ENCODE data around the gene SRRM5.

Gene SRRM5

DNA sequence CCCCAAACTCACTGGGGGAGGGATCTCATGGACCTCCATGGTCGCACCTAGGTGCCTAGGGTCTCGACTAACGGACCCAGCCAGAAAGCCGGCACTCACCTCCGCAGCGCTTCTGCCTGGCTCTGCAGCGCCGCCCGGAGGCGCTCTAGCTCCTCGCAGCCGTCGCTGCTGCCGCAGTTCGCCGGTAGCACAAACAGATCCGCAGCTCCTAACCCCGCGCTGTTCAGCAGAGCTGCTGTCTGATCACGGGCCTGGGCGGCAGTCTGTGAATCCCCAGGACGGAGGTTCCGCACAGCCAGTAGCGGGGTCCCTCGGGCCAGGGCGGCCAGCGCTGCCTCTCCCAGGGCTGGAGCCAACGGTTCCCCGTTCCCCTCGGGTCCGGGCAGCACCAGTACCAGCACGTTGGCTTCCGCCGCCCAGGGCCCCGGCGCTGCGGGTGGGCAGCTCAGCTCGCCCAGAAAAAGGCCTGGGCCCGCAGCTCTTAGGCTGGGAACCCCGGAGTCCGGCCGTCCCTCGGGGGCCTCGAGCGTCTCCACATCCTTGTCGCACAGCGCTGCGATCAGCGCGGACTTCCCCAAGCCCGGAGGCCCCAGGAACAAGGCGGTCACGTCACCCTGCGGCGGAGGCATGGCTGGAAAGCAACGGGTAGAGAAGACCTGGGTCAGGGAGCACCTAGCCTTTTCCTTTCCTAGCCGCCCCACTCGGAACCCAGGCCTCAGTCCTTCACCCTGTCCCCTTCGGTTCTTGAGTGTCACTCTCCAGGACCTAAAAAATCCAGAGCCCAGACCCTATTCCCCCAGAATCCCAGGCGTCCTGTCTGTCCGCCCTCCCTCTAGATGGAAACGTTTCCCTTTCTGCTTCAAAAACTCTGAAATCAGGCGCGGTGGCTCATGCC lies 16.9 kb upstream of the SRRM5 start:
- DNase-seq (ENCODE audit: low spot score) (no peak), ATAC-seq (ENCODE audit: low read depth) (peak; percentile 30; the same call in 2 of the 3 replicates)
- peak overlapping the region; percentile 56 for H3K27ac ChIP-seq (ENCODE audit: poor library complexity, severe bottlenecking)
- no peaks in the 10 kb centered on the region for H3K27me3 ChIP-seq (ENCODE audit: insufficient read depth, poor library complexity, severe bottlenecking)
- peak overlapping the region; percentile 59 for H3K4me3 ChIP-seq (ENCODE audit: severe bottlenecking)
- TF ChIP-seq, protein P1, sequence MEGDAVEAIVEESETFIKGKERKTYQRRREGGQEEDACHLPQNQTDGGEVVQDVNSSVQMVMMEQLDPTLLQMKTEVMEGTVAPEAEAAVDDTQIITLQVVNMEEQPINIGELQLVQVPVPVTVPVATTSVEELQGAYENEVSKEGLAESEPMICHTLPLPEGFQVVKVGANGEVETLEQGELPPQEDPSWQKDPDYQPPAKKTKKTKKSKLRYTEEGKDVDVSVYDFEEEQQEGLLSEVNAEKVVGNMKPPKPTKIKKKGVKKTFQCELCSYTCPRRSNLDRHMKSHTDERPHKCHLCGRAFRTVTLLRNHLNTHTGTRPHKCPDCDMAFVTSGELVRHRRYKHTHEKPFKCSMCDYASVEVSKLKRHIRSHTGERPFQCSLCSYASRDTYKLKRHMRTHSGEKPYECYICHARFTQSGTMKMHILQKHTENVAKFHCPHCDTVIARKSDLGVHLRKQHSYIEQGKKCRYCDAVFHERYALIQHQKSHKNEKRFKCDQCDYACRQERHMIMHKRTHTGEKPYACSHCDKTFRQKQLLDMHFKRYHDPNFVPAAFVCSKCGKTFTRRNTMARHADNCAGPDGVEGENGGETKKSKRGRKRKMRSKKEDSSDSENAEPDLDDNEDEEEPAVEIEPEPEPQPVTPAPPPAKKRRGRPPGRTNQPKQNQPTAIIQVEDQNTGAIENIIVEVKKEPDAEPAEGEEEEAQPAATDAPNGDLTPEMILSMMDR (IDR thresholded peaks at IDR 0.05; ENCODE audit: poor library complexity, severe bottlenecking), result peak; percentile 76
- no peaks in the 10 kb centered on the region for H3K4me1 ChIP-seq (ENCODE audit: insufficient read depth, poor library complexity, severe bottlenecking)
- H3K36me3 ChIP-seq (ENCODE audit: low read depth), result peaks cover 22% of the 10 kb centered on the region
- no peaks in the 10 kb centered on the region for H3K9me3 ChIP-seq (ENCODE audit: severe bottlenecking)

- Histone ChIP-seq H3K9me3 (ENCODE audit: severe bottlenecking) (no peaks in the 10 kb centered on the region), H3K27ac (ENCODE audit: poor library complexity, severe bottlenecking) (peak overlapping the region; percentile 56), H3K4me3 (ENCODE audit: severe bottlenecking) (peak overlapping the region; percentile 59), H3K27me3 (ENCODE audit: insufficient read depth, poor library complexity, severe bottlenecking) (no peaks in the 10 kb centered on the region), H3K4me1 (ENCODE audit: insufficient read depth, poor library complexity, severe bottlenecking) (no peaks in the 10 kb centered on the region), H3K36me3 (ENCODE audit: low read depth) (peaks cover 22% of the 10 kb centered on the region)
- peak; percentile 17; the same call in 2 of the 3 replicates for ATAC-seq (ENCODE audit: low read depth)
- TF ChIP-seq, protein P1 (IDR thresholded peaks at IDR 0.05; ENCODE audit: poor library complexity, severe bottlenecking), result no peak
- DNase-seq (ENCODE audit: low spot score), result no peak
Measured at GRCh38 chr19:43595605-43595998, 16.3 kb upstream of the SRRM5 start.

DNA sequence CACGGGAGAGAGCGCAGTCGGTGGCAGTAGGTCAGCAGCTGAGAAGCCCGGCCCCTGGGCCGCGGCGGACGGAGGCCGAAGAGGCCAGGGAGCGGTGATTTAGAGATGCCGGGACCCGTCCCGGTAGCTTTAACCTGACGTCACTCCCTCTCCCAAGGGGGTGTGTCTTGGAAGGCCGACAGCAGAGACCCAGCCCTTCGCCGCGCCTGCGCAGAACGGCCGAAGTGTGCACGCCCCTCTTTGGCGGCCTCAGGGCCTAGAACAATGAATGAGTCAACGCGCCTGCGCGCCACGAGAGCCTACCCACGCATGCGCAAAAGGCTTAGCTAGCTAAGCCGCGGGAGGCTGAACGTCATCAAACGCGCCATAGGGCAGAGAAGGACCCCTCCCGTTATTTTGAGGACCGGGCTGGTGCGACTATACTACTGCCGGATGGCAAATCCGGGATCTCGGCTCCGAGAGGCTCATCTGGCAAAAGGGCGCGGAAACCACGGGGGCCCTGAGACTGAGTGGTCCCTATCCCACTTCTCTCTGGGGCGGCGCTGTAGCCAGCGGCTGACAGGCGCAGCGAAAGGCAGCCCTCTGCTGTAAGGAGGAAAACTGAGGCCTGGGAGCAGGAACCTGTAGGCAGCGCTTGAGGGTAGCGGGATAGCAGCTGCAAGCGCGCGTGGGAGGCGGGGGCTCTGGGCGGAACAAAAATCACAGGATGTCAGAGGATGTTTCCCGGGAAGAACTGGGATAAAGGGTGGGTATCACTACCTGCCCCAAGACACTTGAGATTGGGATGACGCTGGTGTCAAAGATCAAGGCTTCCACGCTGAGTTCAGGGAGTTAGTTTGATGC lies 15.7 kb upstream of the SRRM5 start, which contains the start of the genes IRGQ and ZNF576:
TSS of gene IRGQ (minus strand) at position 136 of the 843 bp plus-strand sequence. CDS start 796 bp downstream, outside the sequence.
TSS of gene ZNF576 (plus strand) at position 597 of the 843 bp plus-strand sequence. CDS start 514 bp downstream, outside the sequence.
- peak; percentile 98 for DNase-seq (ENCODE audit: low spot score)
- Histone ChIP-seq H3K4me3 (ENCODE audit: severe bottlenecking) (peak within 1 kb of the TSS; percentile 59), H3K27me3 (ENCODE audit: insufficient read depth, poor library complexity, severe bottlenecking) (no peaks in the 10 kb centered on the region), H3K9me3 (ENCODE audit: severe bottlenecking) (no peaks in the 10 kb centered on the region), H3K36me3 (ENCODE audit: low read depth) (peaks cover 22% of the 10 kb centered on the region), H3K27ac (ENCODE audit: poor library complexity, severe bottlenecking) (peak within 1 kb of the TSS; percentile 56), H3K4me1 (ENCODE audit: insufficient read depth, poor library complexity, severe bottlenecking) (no peaks in the 10 kb centered on the region)
- TF ChIP-seq, protein P1 (IDR thresholded peaks at IDR 0.05; ENCODE audit: poor library complexity, severe bottlenecking), result no peak
- peak; percentile 77 for ATAC-seq (ENCODE audit: low read depth)

- DNase-seq (ENCODE audit: low spot score), result no peak
- peak overlapping the region; percentile 59 for H3K4me3 ChIP-seq (ENCODE audit: severe bottlenecking)
- TF ChIP-seq, protein P1 (IDR thresholded peaks at IDR 0.05; ENCODE audit: poor library complexity, severe bottlenecking), result no peak
- peaks cover 22% of the 10 kb centered on the region for H3K36me3 ChIP-seq (ENCODE audit: low read depth)
- no peaks in the 10 kb centered on the region for H3K27me3 ChIP-seq (ENCODE audit: insufficient read depth, poor library complexity, severe bottlenecking)
- no peak for ATAC-seq (ENCODE audit: low read depth)
- H3K9me3 ChIP-seq (ENCODE audit: severe bottlenecking), result no peaks in the 10 kb centered on the region
- peak overlapping the region; percentile 56 for H3K27ac ChIP-seq (ENCODE audit: poor library complexity, severe bottlenecking)
- H3K4me1 ChIP-seq (ENCODE audit: insufficient read depth, poor library complexity, severe bottlenecking), result no peaks in the 10 kb centered on the region
Measured at GRCh38 chr19:43596842-43597461, 14.9 kb upstream of the SRRM5 start.

All from RWPE2 (cell line).